Liver (tissue), 3 donors: ENCODE results near the gene CDH4.

Experiments
- ATF3 ChIP-seq: IDR thresholded peaks from 2 replicates; pipeline ENCODE4 v1.6.1; 2016; ENCODE audit warnings: antibody characterized with exemption
- CTCF ChIP-seq: fragments of 150-350 bp; IDR thresholded peaks from 2 replicates; pipeline ENCODE4 v1.5.1; 2017; ENCODE audit warnings: improper control_type of control experiment, low read depth, low read length; ENCODE audit not compliant: missing input control
- FOXA1 ChIP-seq: IDR thresholded peaks from 2 replicates; pipeline ENCODE4 v1.6.1; 2016; ENCODE audit warnings: antibody characterized with exemption
- GABPA ChIP-seq, 2 donors: IDR thresholded peaks in 1 of 2; conservative IDR thresholded peaks in 1 of 2; 2 replicates each; pipeline ENCODE4 v1.6.1; 2016; ENCODE audit warnings: antibody characterized with exemption in 2 of 2, mild to moderate bottlenecking in 1 of 2, moderate library complexity in 1 of 2
- JUND ChIP-seq, 2 donors: IDR thresholded peaks; 2 replicates each; pipeline ENCODE4 v1.6.1; 2016; ENCODE audit warnings: antibody characterized with exemption in 2 of 2
- MAX ChIP-seq: IDR thresholded peaks from 2 replicates; pipeline ENCODE4 v1.6.1; 2016; ENCODE audit warnings: antibody characterized with exemption
- NR2F2 ChIP-seq: IDR thresholded peaks from 2 replicates; pipeline ENCODE4 v1.6.1; 2016; ENCODE audit warnings: antibody characterized with exemption
- RAD21 ChIP-seq, 2 donors: IDR thresholded peaks; 2 replicates each; pipeline ENCODE4 v1.6.1; 2016; ENCODE audit warnings: antibody characterized with exemption in 2 of 2, mild to moderate bottlenecking in 2 of 2
- REST ChIP-seq: IDR thresholded peaks from 2 replicates; pipeline ENCODE4 v1.6.1; 2016; ENCODE audit warnings: antibody characterized with exemption, mild to moderate bottlenecking
- YY1 ChIP-seq: IDR thresholded peaks from 2 replicates; pipeline ENCODE4 v1.6.1; 2016; ENCODE audit warnings: antibody characterized with exemption, mild to moderate bottlenecking
- donor health status: healthy.
- donor health status: healthy.

GRCh38 chr20:61353261-61354000, 101.4 kb downstream of the CDH4 start:
- no peak for TF ChIP-seq ATF3
- no peak for TF ChIP-seq CTCF
- no peak for TF ChIP-seq NR2F2
- no peak for TF ChIP-seq RAD21 (IDR thresholded peaks at IDR 0.05)
- TF ChIP-seq YY1: no peak
- TF ChIP-seq REST: no peak
- TF ChIP-seq JUND (IDR thresholded peaks at IDR 0.05): no peak
- no peak for TF ChIP-seq MAX
- TF ChIP-seq FOXA1: no peak
- TF ChIP-seq GABPA (IDR thresholded peaks at IDR 0.05 in 1 of 2, conservative IDR thresholded peaks at IDR 0.05 in 1 of 2): no peak
